Measurements from ENCODE around the gene CD320. TPM values are rescaled to one million over a fixed set of nuclear protein-coding genes. Genes with fewer than 3 reads are reported as not detected.
A peak's percentile ranks its signal among the peaks of the same experiment; 100 is the strongest.
"Not testable (repeated sequence)": the region's sequence is repeated elsewhere in the genome, so short reads cannot be mapped to it uniquely, and the experiment has no call there.

CD320 gene
- 10 to 100 TPM; 61.2 to 65.8 TPM for total RNA-seq
- polyA plus RNA-seq (ENCODE audit: insufficient read depth, low read depth, low replicate concordance): 88.3 TPM
- long read RNA-seq, donor 1, transcript CD320-201 (5 exons, 1,250 nt): major isoform, 19 of 21 reads
- long read RNA-seq, donor 1, partial matches to known transcripts: 0 of 21 reads
- long read RNA-seq, donor 1, other reads (novel, unspliced or antisense): 0 of 21 reads
- long read RNA-seq, donor 2, transcript CD320-201 (5 exons, 1,250 nt): major isoform, 12 of 13 reads
- long read RNA-seq, donor 2, partial matches to known transcripts: 0 of 13 reads
- long read RNA-seq, donor 2, other reads (novel, unspliced or antisense): 0 of 13 reads

- Histone ChIP-seq H3K4me1 (peaks cover 12% of the 10 kb centered on the region), H3K27me3 (no peaks in the 10 kb centered on the region), H3K36me3 (ENCODE audit: low read depth, missing control alignments) (no peaks in the 10 kb centered on the region), H3K4me3 (peak within 1 kb of the TSS; percentile 56 to 63), H3K27ac (peak within 1 kb of the TSS in 1 of 2 donors; percentile 69), H3K9me3 (no peaks in the 10 kb centered on the region)
- intact Hi-C loops (cut with DNase I; ENCODE audit: low total_unique reads): no loop called here
- peak; percentile 95 for DNase-seq
- WGBS, 2 donors: 1 to 3% methylated on average over 29 to 47 of the region's 63 CpGs
- TF ChIP-seq POLR2A (IDR thresholded peaks at IDR 0.05): no peak
- TF ChIP-seq, protein P1, sequence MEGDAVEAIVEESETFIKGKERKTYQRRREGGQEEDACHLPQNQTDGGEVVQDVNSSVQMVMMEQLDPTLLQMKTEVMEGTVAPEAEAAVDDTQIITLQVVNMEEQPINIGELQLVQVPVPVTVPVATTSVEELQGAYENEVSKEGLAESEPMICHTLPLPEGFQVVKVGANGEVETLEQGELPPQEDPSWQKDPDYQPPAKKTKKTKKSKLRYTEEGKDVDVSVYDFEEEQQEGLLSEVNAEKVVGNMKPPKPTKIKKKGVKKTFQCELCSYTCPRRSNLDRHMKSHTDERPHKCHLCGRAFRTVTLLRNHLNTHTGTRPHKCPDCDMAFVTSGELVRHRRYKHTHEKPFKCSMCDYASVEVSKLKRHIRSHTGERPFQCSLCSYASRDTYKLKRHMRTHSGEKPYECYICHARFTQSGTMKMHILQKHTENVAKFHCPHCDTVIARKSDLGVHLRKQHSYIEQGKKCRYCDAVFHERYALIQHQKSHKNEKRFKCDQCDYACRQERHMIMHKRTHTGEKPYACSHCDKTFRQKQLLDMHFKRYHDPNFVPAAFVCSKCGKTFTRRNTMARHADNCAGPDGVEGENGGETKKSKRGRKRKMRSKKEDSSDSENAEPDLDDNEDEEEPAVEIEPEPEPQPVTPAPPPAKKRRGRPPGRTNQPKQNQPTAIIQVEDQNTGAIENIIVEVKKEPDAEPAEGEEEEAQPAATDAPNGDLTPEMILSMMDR (IDR thresholded peaks at IDR 0.05): no peak
Measured at GRCh38 chr19:8307965-8308866, at the start of gene CD320. TSS of gene CD320 (minus strand) at chr19:8308358. CDS start at chr19:8308290, 68 bp downstream.

- Histone ChIP-seq H3K4me3 (no peak overlapping the region), H3K36me3 (ENCODE audit: low read depth, missing control alignments) (no peaks in the 10 kb centered on the region), H3K9me3 (no peaks in the 10 kb centered on the region), H3K27ac (no peak overlapping the region), H3K27me3 (no peaks in the 10 kb centered on the region), H3K4me1 (peaks cover 8% of the 10 kb centered on the region)
- intact Hi-C loops (cut with DNase I; ENCODE audit: low total_unique reads): no loop called here
- TF ChIP-seq, protein P1 (IDR thresholded peaks at IDR 0.05): no peak
- no peak for TF ChIP-seq POLR2A (IDR thresholded peaks at IDR 0.05)
- DNase-seq: no peak
- WGBS, 2 donors: 71 to 82% methylated on average over 4 of the region's 4 CpGs
Measured at GRCh38 chr19:8357007-8357521, 48.9 kb upstream of the CD320 start.

GRCh38 chr19:8355631-8356402 is 47.7 kb upstream of the CD320 start:
- H3K4me3 ChIP-seq: no peak overlapping the region
- TF ChIP-seq POLR2A (IDR thresholded peaks at IDR 0.05): no peak
- TF ChIP-seq, protein P1 (IDR thresholded peaks at IDR 0.05): no peak
- 58 to 85% methylated on average over 6 of the region's 6 CpGs for WGBS, 2 donors
- H3K4me1 ChIP-seq: peaks cover 8% of the 10 kb centered on the region
- intact Hi-C loops (cut with DNase I; ENCODE audit: low total_unique reads): no loop called here
- no peaks in the 10 kb centered on the region for H3K9me3 ChIP-seq
- H3K27ac ChIP-seq: no peak overlapping the region
- peak; percentile 47 for DNase-seq
- no peaks in the 10 kb centered on the region for H3K36me3 ChIP-seq (ENCODE audit: low read depth, missing control alignments)
- no peaks in the 10 kb centered on the region for H3K27me3 ChIP-seq

GRCh38 chr19:8352845-8353244 is 44.7 kb upstream of the CD320 start:
- H3K9me3 ChIP-seq; H3K36me3 ChIP-seq (ENCODE audit: low read depth, missing control alignments); H3K27ac ChIP-seq; H3K4me1 ChIP-seq; intact Hi-C loops (cut with DNase I; ENCODE audit: low total_unique reads); H3K27me3 ChIP-seq; DNase-seq; H3K4me3 ChIP-seq: not testable (repeated sequence)
- 47 to 54% methylated on average over 4 to 5 of the region's 5 CpGs for WGBS, 2 donors
